MM.1S (cell line): ENCODE measurements around the gene ANKRD52.

Experiments used
- DNase-seq: peaks from one replicate; pipeline ENCODE4 v3.0.0-alpha.2; 2015
- H2AFZ ChIP-seq: fragments of 300-600 bp; sonication (generic); 2 replicates; pipeline ENCODE4 v1.6.0; 2016; ENCODE audit warnings: antibody characterized with exemption, low read length
- H3F3A ChIP-seq: fragments of 300-600 bp; sonication (generic); 2 replicates; pipeline ENCODE4 v1.6.1; 2016; ENCODE audit warnings: mild to moderate bottlenecking, antibody characterized with exemption, low read length, moderate library complexity, mixed read lengths; ENCODE audit not compliant: insufficient read depth
- H3K27ac ChIP-seq: fragments of 300-600 bp; sonication (generic); 2 replicates; pipeline ENCODE4 v1.5.1; 2016; ENCODE audit warnings: mild to moderate bottlenecking, low read length
- H3K27me3 ChIP-seq: fragments of 300-600 bp; sonication (generic); replicated peaks from 2 replicates; pipeline ENCODE4 v1.6.0; 2016; ENCODE audit warnings: low read length; ENCODE audit not compliant: insufficient read depth
- H3K36me3 ChIP-seq: fragments of 300-600 bp; sonication (generic); replicated peaks from 2 replicates; pipeline ENCODE4 v1.6.1; 2016; ENCODE audit warnings: mild to moderate bottlenecking, low read length, mixed read lengths; ENCODE audit not compliant: insufficient read depth
- H3K4me1 ChIP-seq: fragments of 300-600 bp; sonication (generic); 2 replicates; pipeline ENCODE4 v1.6.1; 2016; ENCODE audit warnings: low read length, mixed read lengths
- H3K4me2 ChIP-seq: fragments of 300-600 bp; sonication (generic); 2 replicates; pipeline ENCODE4 v1.6.0; 2016; ENCODE audit warnings: low read depth, low read length
- H3K4me3 ChIP-seq: fragments of 300-600 bp; sonication (generic); 2 replicates; pipeline ENCODE4 v1.5.1; 2016; ENCODE audit warnings: low read length, mixed read lengths
- H3K79me2 ChIP-seq: fragments of 300-600 bp; sonication (generic); 2 replicates; pipeline ENCODE4 v1.6.1; 2016; ENCODE audit warnings: mixed run types, low read length, mixed read lengths
- H3K9ac ChIP-seq: fragments of 300-600 bp; sonication (generic); 2 replicates; pipeline ENCODE4 v1.6.1; 2016; ENCODE audit warnings: low read length, mixed read lengths
- H3K9me2 ChIP-seq: fragments of 300-600 bp; sonication (generic); replicated peaks from 2 replicates; pipeline ENCODE4 v1.6.1; 2016; ENCODE audit warnings: mild to moderate bottlenecking, low read length, mixed read lengths; ENCODE audit not compliant: insufficient read depth
- H3K9me3 ChIP-seq: fragments of 300-600 bp; sonication (generic); replicated peaks from 2 replicates; pipeline ENCODE4 v1.6.1; 2016; ENCODE audit warnings: mild to moderate bottlenecking, low read length, mixed read lengths; ENCODE audit not compliant: insufficient read depth
- H4K20me1 ChIP-seq: fragments of 300-600 bp; sonication (generic); 2 replicates; pipeline ENCODE4 v1.6.1; 2016; ENCODE audit warnings: mild to moderate bottlenecking, low read length, moderate library complexity, mixed read lengths; ENCODE audit not compliant: insufficient read depth
- CTCF ChIP-seq: fragments of 300-600 bp; sonication (generic); IDR thresholded peaks from 2 replicates; pipeline ENCODE4 v1.5.1; 2016; ENCODE audit warnings: antibody characterized with exemption, low read length, mixed read lengths
- EZH2 ChIP-seq: fragments of 300-600 bp; sonication (generic); optimal IDR thresholded peaks from 2 replicates; pipeline ENCODE3; 2017; ENCODE audit warnings: low read depth, mild to moderate bottlenecking, antibody characterized with exemption, low read length, mixed read lengths
- EZH2phosphoT487 ChIP-seq: fragments of 300-600 bp; sonication (generic); IDR thresholded peaks from 2 replicates; pipeline ENCODE4 v1.6.1; 2018; ENCODE audit warnings: antibody characterized with exemption, low read length

ANKRD52 gene

GRCh38 chr12:56256326-56256960, 1.7 kb downstream of the ANKRD52 start:
- Histone ChIP-seq H3K36me3 (peaks cover 6% of the 10 kb centered on the region), H3K9ac (no peak overlapping the region)

GRCh38 chr12:56255671-56256070, 2.5 kb downstream of the ANKRD52 start:
- peaks cover 6% of the 10 kb centered on the region for H3K36me3 ChIP-seq
- peaks cover 32% of the 10 kb centered on the region for H3K79me2 ChIP-seq
- H3K4me2 ChIP-seq, result no peak overlapping the region
- H3K9me3 ChIP-seq, result no peaks in the 10 kb centered on the region
- no peaks in the 10 kb centered on the region for H4K20me1 ChIP-seq
- no peak overlapping the region for H3K27ac ChIP-seq
- no peak overlapping the region for H3K4me3 ChIP-seq
- no peaks in the 10 kb centered on the region for H3K9me2 ChIP-seq
- no peak for DNase-seq
- TF ChIP-seq EZH2phosphoT487 (no peak), CTCF (no peak), EZH2 (no peak)
- no peaks in the 10 kb centered on the region for H3K27me3 ChIP-seq
- H3K9ac ChIP-seq, result no peak overlapping the region
- H3K4me1 ChIP-seq, result 0 out of 2 replicates have a peak, but pooled peaks cover 4% of the 10 kb centered on the region
- no peak overlapping the region for H2AFZ ChIP-seq
- no peaks in the 10 kb centered on the region for H3F3A ChIP-seq

More at GRCh38 chr12:56256326-56256960, 1.7 kb downstream of the ANKRD52 start:
- no peak overlapping the region for H2AFZ ChIP-seq
- no peak overlapping the region for H3K27ac ChIP-seq
- H3K27me3 ChIP-seq, result no peaks in the 10 kb centered on the region
- no peaks in the 10 kb centered on the region for H3K9me3 ChIP-seq
- TF ChIP-seq CTCF (no peak), EZH2phosphoT487 (no peak), EZH2 (no peak)
- no peaks in the 10 kb centered on the region for H3K9me2 ChIP-seq
- no peak overlapping the region for H3K4me3 ChIP-seq
- no peaks in the 10 kb centered on the region for H4K20me1 ChIP-seq
- H3K4me1 ChIP-seq, result 0 out of 2 replicates have a peak, but pooled peaks cover 4% of the 10 kb centered on the region
- peak overlapping the region; percentile 84; the same call in 1 of the 2 replicates for H3K4me2 ChIP-seq
- H3F3A ChIP-seq, result no peaks in the 10 kb centered on the region
- H3K79me2 ChIP-seq, result peaks cover 32% of the 10 kb centered on the region
- DNase-seq, result no peak

GRCh38 chr12:56253091-56253490, 5.1 kb downstream of the ANKRD52 start:
- Histone ChIP-seq H3F3A (no peaks in the 10 kb centered on the region), H3K4me3 (no peak overlapping the region), H3K79me2 (peaks cover 32% of the 10 kb centered on the region), H3K36me3 (peaks cover 6% of the 10 kb centered on the region), H3K27ac (no peak overlapping the region), H3K4me1 (0 out of 2 replicates have a peak, but pooled peaks cover 4% of the 10 kb centered on the region), H3K27me3 (no peaks in the 10 kb centered on the region), H3K4me2 (no peak overlapping the region), H3K9ac (no peak overlapping the region), H4K20me1 (no peaks in the 10 kb centered on the region), H3K9me3 (no peaks in the 10 kb centered on the region), H2AFZ (no peak overlapping the region), H3K9me2 (no peaks in the 10 kb centered on the region)
- no peak for DNase-seq
- TF ChIP-seq CTCF, result no peak
- no peak for TF ChIP-seq EZH2
